GM23248 (cell line): ENCODE measurements around the gene GPR89A.

ENCODE experiments used
- EZH2 ChIP-seq: fragments of 200-600 bp; sonication (generic); IDR thresholded peaks from 2 replicates; pipeline ENCODE4 v1.6.1; 2018; ENCODE audit warnings: antibody characterized with exemption, mild to moderate bottlenecking; ENCODE audit not compliant: insufficient read depth, poor library complexity, severe bottlenecking
- EZH2phosphoT487 ChIP-seq: fragments of 200-600 bp; sonication (generic); IDR thresholded peaks from 2 replicates; pipeline ENCODE4 v1.6.1; 2018; ENCODE audit warnings: antibody characterized with exemption, moderate library complexity, mild to moderate bottlenecking, low read depth; ENCODE audit not compliant: insufficient read depth

DNA sequence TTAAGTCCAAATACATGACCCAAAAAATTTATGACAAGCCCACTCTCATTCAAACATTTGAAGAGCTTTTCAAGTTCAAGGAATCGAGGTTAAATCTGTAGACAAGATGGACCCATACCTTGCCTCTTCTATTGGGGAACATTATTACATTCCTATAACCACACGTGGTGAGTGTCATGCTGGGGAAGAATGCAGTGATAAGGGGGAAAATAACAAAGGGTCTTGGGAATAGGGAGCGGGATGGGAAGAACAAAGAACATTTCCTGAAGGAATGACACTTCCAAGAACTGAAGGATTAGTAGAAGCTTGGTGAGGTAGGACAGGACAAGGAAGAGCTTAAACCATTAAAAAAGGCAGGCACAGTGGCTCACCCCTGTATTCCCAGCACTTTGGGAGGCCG is 80.5 kb downstream of the GPR89A start:
- no peak for TF ChIP-seq EZH2
- TF ChIP-seq EZH2phosphoT487, result no peak
